Hair follicle dermal papilla cell (primary cell): ENCODE measurements around the gene CHRNA9. TPM values are rescaled to one million over a fixed set of nuclear protein-coding genes. Genes with fewer than 3 reads are reported as not detected.

Experiments
- small RNA-seq: library from RNA; depleted of rRNA; stranded (forward); fragments of <200 nt; gene quantifications from one replicate; pipeline ENCODE3, GENCODE V24; 2012
- total RNA-seq: library from RNA; depleted of rRNA; stranded (reverse); fragments of >200 nt; gene quantifications from 2 replicates; pipeline ENCODE4 v1.2.3, GENCODE V29; 2012

CHRNA9 gene
- total RNA-seq: 0.16 TPM in 1 of 2 replicates, not detected in the other

GRCh38 chr4:40334591-40335524 is at the start of gene CHRNA9:
CHRNA9 (plus strand) TSS chr4:40335333; CDS start chr4:40335468, 135 bp downstream.

Small RNA genes lying within 50 kb of the gene (small RNA-seq; reads per million reads assigned to genes)
- gene RNU7-74P: not detected

Other genes with a start within 250 kb of the CHRNA9 start
- 1.6 and 2.8 TPM in 2 replicates for gene RHOH, start 138.3 kb upstream of the CHRNA9 start, total RNA-seq